ENCODE measurements around the gene CMIP.

CMIP gene

GRCh38 chr16:81645925-81646324 lies 201.3 kb downstream of the CMIP start:
- no peak overlapping the region for H3K4me3 ChIP-seq (ENCODE audit: low read depth, low read length)
- TF ChIP-seq CTCF (IDR thresholded peaks at IDR 0.05; ENCODE audit: low read depth, low read length): no peak

GRCh38 chr16:81646561-81646960 lies 202.0 kb downstream of the CMIP start:
- TF ChIP-seq CTCF (IDR thresholded peaks at IDR 0.05; ENCODE audit: low read depth, low read length): no peak
- H3K4me3 ChIP-seq (ENCODE audit: low read depth, low read length): no peak overlapping the region

- H3K4me3 ChIP-seq (ENCODE audit: low read depth, low read length): no peak overlapping the region
- no peak for TF ChIP-seq CTCF (IDR thresholded peaks at IDR 0.05; ENCODE audit: low read depth, low read length)
These were observed 202.9 kb downstream of the CMIP start for GRCh38 chr16:81647527-81647926.

GRCh38 chr16:81649561-81650184 lies 205.1 kb downstream of the CMIP start:
- no peak for TF ChIP-seq CTCF (IDR thresholded peaks at IDR 0.05; ENCODE audit: low read depth, low read length)
- H3K4me3 ChIP-seq (ENCODE audit: low read depth, low read length): no peak overlapping the region

- no peak overlapping the region for H3K4me3 ChIP-seq (ENCODE audit: low read depth, low read length)
- TF ChIP-seq CTCF (IDR thresholded peaks at IDR 0.05; ENCODE audit: low read depth, low read length): no peak
These were observed 205.7 kb downstream of the CMIP start for GRCh38 chr16:81650281-81650680.

GRCh38 chr16:81650982-81651562 lies 206.5 kb downstream of the CMIP start:
- no peak overlapping the region for H3K4me3 ChIP-seq (ENCODE audit: low read depth, low read length)
- no peak for TF ChIP-seq CTCF (IDR thresholded peaks at IDR 0.05; ENCODE audit: low read depth, low read length)
